K562 (cell line): ENCODE measurements around the gene ASB6. TPM values are rescaled to one million over a fixed set of nuclear protein-coding genes. Genes with fewer than 3 reads are reported as not detected.
A peak's percentile ranks its signal among the peaks of the same experiment; 100 is the strongest.

Experiments
- ATAC-seq: fragments of 200-7000 bp; cut with Tn5 transposase; 3 replicates; pipeline ENCODE4 v1.9.1; 2020; ENCODE audit warnings: moderate library complexity
- BruUV-seq: library from RNA; stranded (reverse); fragments of 400-500 nt; replicated peaks from 2 replicates; lab custom pipeline; 2021; lab: Mats Ljungman, UMichigan
- CTCF ChIA-PET: fragments of 300-600 bp; formaldehyde crosslinking; extraction: SDS; loops from one replicate; lab custom pipeline; 2021; ENCODE audit warnings: low intra/inter-chr PET ratio; lab: Yijun Ruan, JAX
- POLR2A ChIA-PET: fragments of 300-600, 350-650 bp; sonication (Branson Sonifier 250); formaldehyde crosslinking; extraction: SDS; loops from one replicate; lab custom pipeline; 2021; ENCODE audit warnings: antibody characterized with exemption, inconsistent platforms; lab: Yijun Ruan, JAX
- DNase-seq, 4 experiments: peaks; one replicate each; pipeline versions ENCODE4 v3.0.0 to v3.0.0-alpha.2; 2011 to 2018; ENCODE audit warnings: low spot score in 3 of 4, mixed read lengths in 3 of 4; ENCODE audit errors: extremely low read depth in 1 of 4
- FAIRE-seq: peaks from 2 replicates; lab custom pipeline; 2011; peaks lifted over from hg19 to GRCh38; lab: Jason Lieb, UNC
- H2AFZ ChIP-seq: 2 replicates; pipeline ENCODE4 v1.6.0; 2011; ENCODE audit warnings: low read depth, low read length, control low read depth, inconsistent platforms
- H3K27ac ChIP-seq: fragments of 200-600 bp; 3 replicates; pipeline ENCODE4 v1.8.0; 2011; ENCODE audit warnings: low read depth, mild to moderate bottlenecking, control low read depth, inconsistent platforms, low read length, moderate library complexity, mixed read lengths; ENCODE audit errors: extremely low read depth
- H3K27me3 ChIP-seq, 2 experiments: fragments of 300-600 bp in 1 of 2; 2 replicates in 1 of 2; 3 replicates in 1 of 2; pipeline versions ENCODE4 v1.6.0 to v1.8.0; 2011; ENCODE audit warnings: inconsistent platforms in 2 of 2, low read length in 2 of 2, mild to moderate bottlenecking in 1 of 2, mixed read lengths in 1 of 2, moderate library complexity in 1 of 2; ENCODE audit not compliant: control insufficient read depth in 2 of 2, insufficient read depth in 2 of 2
- H3K36me3 ChIP-seq: fragments of 300-600 bp; 3 replicates; pipeline ENCODE4 v1.8.0; 2011; ENCODE audit warnings: mild to moderate bottlenecking, low read length, inconsistent platforms; ENCODE audit not compliant: control insufficient read depth, insufficient read depth
- H3K4me1 ChIP-seq, 2 experiments: fragments of 200-600 bp in 1 of 2; replicated peaks in 1 of 2; 2 replicates in 1 of 2; 3 replicates in 1 of 2; pipeline versions ENCODE4 v1.5.1 to v1.8.0; 2011; ENCODE audit warnings: inconsistent platforms in 2 of 2, low read length in 2 of 2, mild to moderate bottlenecking in 1 of 2, mixed read lengths in 1 of 2, moderate library complexity in 1 of 2; ENCODE audit not compliant: control insufficient read depth in 2 of 2, insufficient read depth in 2 of 2
- H3K4me2 ChIP-seq: 2 replicates; pipeline ENCODE4 v1.6.1; 2011; ENCODE audit warnings: low read length, control low read depth, inconsistent platforms, mixed read lengths; ENCODE audit not compliant: insufficient read depth
- H3K4me3 ChIP-seq: fragments of 200-600 bp; sonication (generic), shearing (Covaris generic); 2 replicates; pipeline ENCODE4 v1.5.1; 2016; ENCODE audit warnings: control low read depth, inconsistent platforms
- H3K79me2 ChIP-seq: fragments of 200-600 bp; 3 replicates; pipeline ENCODE4 v1.8.0; 2011; ENCODE audit warnings: low read length, inconsistent platforms; ENCODE audit not compliant: control insufficient read depth, insufficient read depth
- H3K9ac ChIP-seq, 2 experiments: 2 replicates each; pipeline versions ENCODE4 v1.6.0 to v1.6.1; 2011; ENCODE audit warnings: low read depth in 2 of 2, low read length in 2 of 2, control low read depth in 1 of 2, inconsistent platforms in 1 of 2, mild to moderate bottlenecking in 1 of 2, mixed read lengths in 1 of 2; ENCODE audit not compliant: insufficient read depth in 1 of 2
- H3K9me1 ChIP-seq: one replicate; pipeline ENCODE4 v1.6.0; 2011; ENCODE audit warnings: inconsistent platforms, mild to moderate bottlenecking, low read length, moderate library complexity; ENCODE audit not compliant: control insufficient read depth, insufficient read depth
- H3K9me3 ChIP-seq: replicated peaks from 2 replicates; pipeline ENCODE4 v1.5.1; 2011; ENCODE audit warnings: low read depth, low read length, inconsistent platforms; ENCODE audit not compliant: control insufficient read depth, insufficient read depth
- H4K20me1 ChIP-seq: replicated peaks from 2 replicates; pipeline ENCODE4 v1.6.1; 2011; ENCODE audit warnings: low read length, inconsistent platforms, mixed read lengths; ENCODE audit not compliant: control insufficient read depth, insufficient read depth
- BRD4 ChIP-seq: fragments of 200-600 bp; sonication (generic); IDR thresholded peaks from 2 replicates; pipeline ENCODE4 v1.6.1; 2017; ENCODE audit warnings: inconsistent platforms
- CXXC5 ChIP-seq: fragments of 250-450 bp; sonication (Bioruptor Pico); IDR thresholded peaks from 2 replicates; pipeline ENCODE4 v1.8.0; 2022; ENCODE audit warnings: inconsistent platforms, mild to moderate bottlenecking, moderate library complexity
- FOXA1 ChIP-seq: fragments of 450-650 bp; IDR thresholded peaks from 2 replicates; pipeline ENCODE4 v1.6.1; 2016; ENCODE audit warnings: mild to moderate bottlenecking, borderline replicate concordance
- MTA2 ChIP-seq: fragments of 450-650 bp; IDR thresholded peaks from 2 replicates; pipeline ENCODE4 v1.6.1; 2016; ENCODE audit warnings: low read depth
- NCOA1 ChIP-seq: fragments of 450-650 bp; IDR thresholded peaks from 2 replicates; pipeline ENCODE4 v1.6.1; 2016; ENCODE audit warnings: low read depth
- NFE2 ChIP-seq: IDR thresholded peaks from 2 replicates; pipeline ENCODE4 v1.6.1; 2014; ENCODE audit warnings: antibody characterized with exemption, low read depth
- NFYB ChIP-seq: IDR thresholded peaks from 2 replicates; pipeline ENCODE4 v1.6.1; 2011; ENCODE audit warnings: mild to moderate bottlenecking, moderate library complexity; ENCODE audit not compliant: insufficient read length; ENCODE audit errors: extremely low read depth
- PHF20 ChIP-seq: fragments of 450-650 bp; IDR thresholded peaks from 2 replicates; pipeline ENCODE4 v1.6.1; 2018; ENCODE audit not compliant: partially characterized antibody
- POLR2B ChIP-seq: fragments of 450-650 bp; IDR thresholded peaks from 2 replicates; pipeline ENCODE4 v1.6.1; 2018; ENCODE audit warnings: low read depth; ENCODE audit not compliant: partially characterized antibody
- RBBP5 ChIP-seq: fragments of 200-600 bp; sonication (generic); IDR thresholded peaks from 2 replicates; pipeline ENCODE4 v1.6.1; 2012; ENCODE audit warnings: borderline replicate concordance, mild to moderate bottlenecking, low read length, control low read depth, inconsistent platforms; ENCODE audit not compliant: insufficient read depth, poor library complexity, severe bottlenecking
- SNIP1 ChIP-seq: fragments of 450-650 bp; IDR thresholded peaks from 2 replicates; pipeline ENCODE4 v1.7.1; 2017; ENCODE audit warnings: low read depth, mild to moderate bottlenecking
- ZKSCAN3 ChIP-seq: fragments of 250-450 bp; sonication (Bioruptor Pico); IDR thresholded peaks from 2 replicates; pipeline ENCODE4 v1.4.0; 2020
- ZNF217 ChIP-seq: sonication (generic); formaldehyde crosslinking; IDR thresholded peaks from 2 replicates; pipeline ENCODE4 v1.8.0; 2022; ENCODE audit warnings: mild to moderate bottlenecking, missing genetic modification reagents
- ZNF75A ChIP-seq: fragments of 450-650 bp; formaldehyde crosslinking; IDR thresholded peaks from 2 replicates; pipeline ENCODE4 v1.4.0; 2020; ENCODE audit warnings: mild to moderate bottlenecking
- WGBS: fragments of 100-300 bp; shearing (Covaris generic); methylation state at CpG from one replicate; pipeline ENCODE4 v1.1.6; 2016; ENCODE audit warnings: low coverage, mixed read lengths; ENCODE audit not compliant: insufficient coverage; ENCODE audit errors: missing lambda C conversion rate; 5-methylcytosine and 5-hydroxymethylcytosine counted together
- in situ Hi-C: fragments of 300-500 bp; cut with MboI; formaldehyde crosslinking; loops from 4 replicates; pipeline ENCODE4 v1.15.0; 2018; ENCODE audit warnings: inconsistent platforms, mixed read lengths
- intact Hi-C: fragments of 100-400 bp; cut with micrococcal nuclease; formaldehyde crosslinking; loops from 2 replicates; pipeline ENCODE4 v1.14.2; 2022
- polyA plus RNA-seq, 8 experiments: library from polyadenylated mRNA; depleted of rRNA in 4 of 8; stranded (reverse) in 5 of 8; unstranded in 3 of 8; fragments of >200 nt; fragmentation: Nextera tagmentation in 2 of 8; fragmentation: Illumina TruSeq in 1 of 8; extraction: Ambion mirVana in 2 of 8; extraction: Trizol in 1 of 8; gene quantifications; 2 replicates each; pipeline versions ENCODE4 v1.2.1 to v1.2.3, GENCODE V29; 2011 to 2014; ENCODE audit warnings: inconsistent platforms in 1 of 8, missing spikeins in 1 of 8
- total RNA-seq, 7 experiments: library from RNA; depleted of rRNA in 6 of 7; stranded (reverse); fragments of >200 nt in 6 of 7; fragmentation: Illumina TruSeq in 2 of 7; extraction: Trizol in 2 of 7; gene quantifications; 2 replicates each; pipeline versions ENCODE4 v1.2.1 to v1.2.3, GENCODE V29; 2011 to 2021; ENCODE audit warnings: low replicate concordance in 1 of 7
- TF ChIP-seq, protein P1 (sequence below): fragments of 250-450 bp; sonication (Bioruptor Pico); IDR thresholded peaks from 2 replicates; pipeline ENCODE4 v1.4.0; 2020; ENCODE audit warnings: borderline replicate concordance

The ASB6 gene
- total and polyA plus RNA-seq, 9 of the 15 experiments (the other 6 are each of a cell fraction or from before 2014, with no cell fraction given): 0.92 to 17.8 (median 11.3) TPM

DNA sequence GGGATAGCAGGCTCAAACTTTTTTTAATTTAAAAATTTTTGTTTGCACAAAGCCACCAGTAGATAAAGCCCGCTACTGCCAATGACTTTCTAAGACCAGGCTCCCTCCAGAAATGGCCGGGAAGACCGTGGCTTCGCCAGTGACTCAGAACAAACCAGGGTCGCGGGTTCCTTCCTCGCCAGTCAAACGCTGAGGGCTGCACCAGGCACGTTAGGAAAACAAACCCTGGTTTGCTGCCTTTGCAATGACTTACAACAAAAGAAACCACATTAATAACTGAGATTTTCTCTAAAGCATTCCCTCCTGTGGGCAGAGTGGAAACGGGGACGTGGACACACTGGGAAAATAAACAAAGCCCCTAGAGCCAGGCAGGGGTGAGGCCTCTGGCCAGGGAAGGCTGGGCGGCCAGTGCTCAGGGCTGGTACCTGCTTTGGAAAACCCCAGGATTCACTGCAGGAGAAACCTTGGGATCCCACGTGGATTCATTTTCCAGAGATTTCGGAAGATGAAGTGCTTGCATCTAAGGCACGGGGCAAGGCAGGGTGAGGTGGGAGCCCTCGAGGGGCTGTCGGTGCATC, 27.3 kb upstream of the ASB6 start:
- BruUV-seq: TSS peak; percentile 72
- Histone ChIP-seq H3K9me3 (no peaks in the 10 kb centered on the region), H3K9me1 (peaks cover 3% of the 10 kb centered on the region), H3K79me2 (no peaks in the 10 kb centered on the region), H3K4me3 (no peak overlapping the region), H3K9ac (no peak overlapping the region), H3K27ac (no peak overlapping the region), H2AFZ (no peak overlapping the region), H4K20me1 (peaks cover 9% of the 10 kb centered on the region; the same call in 1 of the 2 replicates), H3K27me3 (peaks cover 18 to 55% of the 10 kb centered on the region in 2 experiments), H3K4me1 (peaks cover 0 to 44% of the 10 kb centered on the region in 2 experiments; a peak in 2 of 5 replicates), H3K4me2 (no peak overlapping the region), H3K36me3 (no peaks in the 10 kb centered on the region; the same call in 2 of the 3 replicates)
- no peak for ATAC-seq
- POLR2A ChIA-PET: interaction anchor here (0.6 kb wide), 1 partner anchor 553 kb away, joined by 3 read pairs; no protein-coding TSS in a partner anchor
- peak in 1 of 4 experiments; percentile 28 for DNase-seq
- FAIRE-seq: no peak
- 0 out of 2 replicates have a peak, but pooled peaks have one; percentile 9 for TF ChIP-seq CXXC5 (CRISPR knock-in tag)
- no peak for TF ChIP-seq NFYB
- intact Hi-C loops: no loop called here
- CTCF ChIA-PET: no interaction called here
- 30% methylated on average over 17 of the region's 17 CpGs for WGBS
- in situ Hi-C loops: loop anchor here (10.0 to 25.0 kb wide), 2 partner anchors 668 to 756 kb away; no protein-coding TSS in a partner anchor

DNA sequence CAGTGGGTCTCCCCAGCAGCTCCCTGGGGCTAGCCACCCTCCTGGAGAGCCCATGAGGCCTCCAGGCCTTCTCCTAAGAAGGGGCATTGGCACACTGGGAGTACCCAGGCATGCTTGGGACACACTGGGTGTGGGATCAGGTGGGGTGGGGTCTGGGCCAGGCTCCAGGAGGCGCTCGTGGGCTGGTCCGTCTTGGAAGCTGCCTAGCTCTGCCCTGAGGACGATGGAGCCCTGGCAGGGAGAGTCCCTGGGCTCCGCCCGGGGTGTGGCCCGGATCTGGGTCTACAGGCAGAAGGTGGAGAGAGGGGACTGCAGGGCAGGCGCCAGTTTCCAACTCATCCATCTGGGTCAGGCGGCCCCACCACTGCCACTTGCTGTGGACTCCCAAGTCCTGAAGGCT, 25.9 kb upstream of the ASB6 start:
- no peak overlapping the region for H3K4me3 ChIP-seq
- ChIA-PET POLR2A (no interaction called here), CTCF (no interaction called here)
- no peaks in the 10 kb centered on the region for H3K9me3 ChIP-seq
- H3K4me2 ChIP-seq: no peak overlapping the region
- H3K79me2 ChIP-seq: no peaks in the 10 kb centered on the region
- FAIRE-seq (no peak), DNase-seq (peak in 1 of 4 experiments; percentile 27), ATAC-seq (no peak)
- peaks cover 18 to 54% of the 10 kb centered on the region in 2 experiments for H3K27me3 ChIP-seq
- BruUV-seq: no TSS peak
- no peak overlapping the region for H3K27ac ChIP-seq
- intact Hi-C loops (no loop called here), in situ Hi-C loops (loop anchor here (10.0 to 25.0 kb wide), 2 partner anchors 669 to 757 kb away; no protein-coding TSS in a partner anchor)
- WGBS: 12% methylated on average over 8 of the region's 9 CpGs
- H2AFZ ChIP-seq: no peak overlapping the region
- peaks cover 0 to 37% of the 10 kb centered on the region in 2 experiments; a peak in 2 of 5 replicates for H3K4me1 ChIP-seq
- H3K9ac ChIP-seq: no peak overlapping the region
- no peaks in the 10 kb centered on the region; the same call in 2 of the 3 replicates for H3K36me3 ChIP-seq
- H4K20me1 ChIP-seq: peaks cover 9% of the 10 kb centered on the region; the same call in 1 of the 2 replicates
- H3K9me1 ChIP-seq: peaks cover 3% of the 10 kb centered on the region
- TF ChIP-seq RBBP5: no peak
- no peak for TF ChIP-seq SNIP1
- TF ChIP-seq ZKSCAN3 (CRISPR knock-in tag): no peak
- no peak for TF ChIP-seq ZNF75A
- TF ChIP-seq BRD4: no peak
- TF ChIP-seq MTA2: no peak
- TF ChIP-seq, protein P1, sequence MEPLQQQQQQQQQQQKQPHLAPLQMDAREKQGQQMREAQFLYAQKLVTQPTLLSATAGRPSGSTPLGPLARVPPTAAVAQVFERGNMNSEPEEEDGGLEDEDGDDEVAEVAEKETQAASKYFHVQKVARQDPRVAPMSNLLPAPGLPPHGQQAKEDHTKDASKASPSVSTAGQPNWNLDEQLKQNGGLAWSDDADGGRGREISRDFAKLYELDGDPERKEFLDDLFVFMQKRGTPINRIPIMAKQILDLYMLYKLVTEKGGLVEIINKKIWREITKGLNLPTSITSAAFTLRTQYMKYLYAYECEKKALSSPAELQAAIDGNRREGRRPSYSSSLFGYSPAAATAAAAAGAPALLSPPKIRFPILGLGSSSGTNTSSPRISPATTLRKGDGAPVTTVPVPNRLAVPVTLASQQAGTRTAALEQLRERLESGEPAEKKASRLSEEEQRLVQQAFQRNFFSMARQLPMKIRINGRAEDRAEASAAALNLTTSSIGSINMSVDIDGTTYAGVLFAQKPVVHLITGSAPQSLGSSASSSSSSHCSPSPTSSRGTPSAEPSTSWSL (CRISPR knock-in tag): no peak
- no peak for TF ChIP-seq NFE2
- TF ChIP-seq ZNF217 (CRISPR knock-in tag): no peak
- TF ChIP-seq NCOA1: no peak
- TF ChIP-seq PHF20: no peak
- no peak for TF ChIP-seq POLR2B
- TF ChIP-seq FOXA1: no peak
